Muscle of leg (tissue), 11 donors: ENCODE data around the gene ADAD1. TPM values are rescaled to one million over a fixed set of nuclear protein-coding genes. Genes with fewer than 3 reads are reported as not detected.
A peak's percentile ranks its signal among the peaks of the same experiment; 100 is the strongest.
"Not testable (repeated sequence)": the region's sequence is repeated elsewhere in the genome, so short reads cannot be mapped to it uniquely, and the experiment has no call there.

Experiments
- DNase-seq: peaks from one replicate; pipeline ENCODE4 v3.0.0; 2013
- H3K27ac ChIP-seq: one replicate; pipeline ENCODE4 v1.5.1; 2013; ENCODE audit warnings: mild to moderate bottlenecking, low read length, control low read depth
- H3K27me3 ChIP-seq: one replicate; pipeline ENCODE4 v1.6.1; 2013; ENCODE audit warnings: low read length; ENCODE audit not compliant: control insufficient read depth, insufficient read depth
- H3K36me3 ChIP-seq: one replicate; pipeline ENCODE4 v1.6.1; 2013; ENCODE audit warnings: low read length; ENCODE audit not compliant: control insufficient read depth, insufficient read depth
- H3K4me1 ChIP-seq: one replicate; pipeline ENCODE4 v1.6.1; 2013; ENCODE audit warnings: low read length; ENCODE audit not compliant: control insufficient read depth, insufficient read depth
- H3K4me3 ChIP-seq: one replicate; pipeline ENCODE4 v1.5.1; 2013; ENCODE audit warnings: low read length, control low read depth
- H3K9me3 ChIP-seq: replicated peaks from 2 replicates; pipeline ENCODE4 v1.6.1; 2013; ENCODE audit warnings: low read depth, low read length; ENCODE audit not compliant: control insufficient read depth
- WGBS: methylation state at CpG from one replicate; pipeline ENCODE4 v1.1.5; 2013; ENCODE audit warnings: missing lambda C conversion rate; ENCODE audit not compliant: insufficient coverage; 5-methylcytosine and 5-hydroxymethylcytosine counted together
- polyA plus RNA-seq, 8 donors: library from polyadenylated mRNA; unstranded; fragments of 120-200 nt; gene quantifications; one replicate each; pipeline versions ENCODE4 v1.2.1 to v1.2.3, GENCODE V29; 2013; ENCODE audit warnings: inconsistent platforms in 1 of 8, low replicate concordance in 1 of 8; ENCODE audit not compliant: insufficient read length in 8 of 8, insufficient read depth in 1 of 8
- total RNA-seq: library from RNA; stranded (reverse); fragments of 120-200 nt; gene quantifications from one replicate; pipeline ENCODE4 v1.2.4, GENCODE V29; 2013

ADAD1 gene
- total and polyA plus RNA-seq, 9 donors = not detected

DNA sequence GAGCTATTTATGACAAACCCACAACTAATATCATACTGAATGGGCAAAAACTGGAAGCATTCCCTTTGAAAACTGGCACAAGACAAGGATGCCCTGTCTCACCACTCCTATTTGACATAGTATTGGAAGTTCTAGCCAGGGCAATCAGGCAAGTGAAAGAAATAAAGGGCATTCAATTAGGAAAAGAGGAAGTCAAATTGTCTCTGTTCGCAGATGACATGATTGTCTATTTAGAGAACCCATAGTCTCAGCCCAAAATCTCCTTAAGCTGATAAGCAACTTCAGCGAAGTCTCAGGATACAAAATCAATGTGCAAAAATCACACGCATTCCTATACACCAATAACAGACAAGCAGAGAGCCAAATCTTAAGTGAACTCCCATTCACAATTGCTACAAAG lies 10.0 kb upstream of the ADAD1 start:
- no CpG with 5 or more reads among the region's 3 CpGs for WGBS
- not testable (repeated sequence) for H3K4me3 ChIP-seq, H3K9me3 ChIP-seq

DNA sequence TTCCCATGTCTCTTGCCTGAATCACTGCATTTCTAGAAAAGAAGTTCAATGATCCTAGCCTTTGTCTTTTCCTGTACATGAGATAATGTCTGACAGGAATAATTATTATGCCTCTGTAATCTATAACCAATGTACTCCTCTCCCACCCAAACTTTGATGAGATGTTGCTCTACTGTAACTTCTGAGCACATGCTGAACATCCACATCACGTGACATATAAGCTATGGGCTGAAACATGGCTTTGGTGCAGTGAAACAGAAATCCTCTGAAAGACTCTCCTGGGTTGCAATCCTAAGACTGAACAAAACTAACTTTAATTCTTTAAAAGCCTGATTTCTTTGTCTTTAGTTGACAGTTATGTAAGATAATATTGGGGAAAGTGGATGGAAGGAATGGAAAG lies 1.5 kb upstream of the ADAD1 start:
- Histone ChIP-seq H3K4me1 (no peaks in the 10 kb centered on the region), H3K27me3 (no peaks in the 10 kb centered on the region), H3K36me3 (no peaks in the 10 kb centered on the region), H3K27ac (no peak overlapping the region), H3K9me3 (no peaks in the 10 kb centered on the region), H3K4me3 (no peak overlapping the region)
- no CpG with 5 or more reads among the region's 1 CpG for WGBS
- DNase-seq = no peak

More for the DNA sequence above, 10.0 kb upstream of the ADAD1 start:
- H3K4me1 ChIP-seq, H3K27ac ChIP-seq, H3K36me3 ChIP-seq, H3K27me3 ChIP-seq, DNase-seq: not testable (repeated sequence)

DNA sequence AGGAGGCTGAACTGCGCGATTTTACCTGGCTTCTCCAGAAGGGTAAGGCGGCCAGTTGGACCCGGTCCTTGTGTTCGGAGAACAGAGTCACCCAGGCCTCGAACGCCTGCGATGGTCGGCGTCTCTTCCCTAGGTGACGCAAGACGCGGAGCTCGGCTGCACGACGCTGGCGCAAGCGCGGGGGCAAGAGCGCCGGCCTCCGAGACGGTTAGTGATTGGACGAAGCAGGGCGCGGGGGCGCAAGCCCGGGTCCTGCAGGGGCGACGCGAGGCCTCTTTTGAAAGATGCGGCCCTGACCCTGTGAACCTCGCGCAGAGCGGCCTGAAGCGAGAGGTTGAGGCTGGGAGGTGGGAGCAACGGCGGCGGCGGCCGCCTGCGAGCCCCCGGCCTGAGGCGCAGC lies 428 bp downstream of the ADAD1 start:
- 94% methylated on average over 38 of the region's 44 CpGs for WGBS
- DNase-seq = no peak
- no peaks in the 10 kb centered on the region for H3K9me3 ChIP-seq
- no peaks in the 10 kb centered on the region for H3K36me3 ChIP-seq
- H3K27ac ChIP-seq = no peak overlapping the region
- H3K4me3 ChIP-seq = no peak overlapping the region
- H3K27me3 ChIP-seq = no peaks in the 10 kb centered on the region
- H3K4me1 ChIP-seq = no peaks in the 10 kb centered on the region

DNA sequence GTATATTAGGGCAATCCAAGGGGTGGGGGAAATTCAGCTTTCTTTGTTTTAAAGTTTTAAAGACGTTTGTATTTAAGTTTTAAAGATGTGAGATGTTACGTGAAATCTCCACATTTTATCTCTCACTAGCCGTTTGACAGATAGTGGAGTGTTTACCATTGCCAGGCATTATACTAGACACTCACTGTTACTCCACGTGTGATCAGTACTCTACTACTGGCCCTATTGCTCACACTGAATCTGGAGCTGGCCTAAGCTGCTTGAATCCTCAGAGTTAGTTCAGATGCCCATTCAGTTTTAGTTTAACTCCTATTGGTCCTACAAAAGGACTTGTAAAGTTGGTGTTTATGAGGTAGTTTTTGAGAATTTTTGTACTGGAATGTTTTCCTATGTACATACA lies 4.5 kb downstream of the ADAD1 start:
- Histone ChIP-seq H3K27me3 (no peaks in the 10 kb centered on the region), H3K36me3 (no peaks in the 10 kb centered on the region), H3K4me3 (no peak overlapping the region), H3K4me1 (no peaks in the 10 kb centered on the region), H3K9me3 (no peaks in the 10 kb centered on the region), H3K27ac (no peak overlapping the region)
- no peak for DNase-seq
- WGBS = 20% methylated on average over 1 of the region's 4 CpGs

DNA sequence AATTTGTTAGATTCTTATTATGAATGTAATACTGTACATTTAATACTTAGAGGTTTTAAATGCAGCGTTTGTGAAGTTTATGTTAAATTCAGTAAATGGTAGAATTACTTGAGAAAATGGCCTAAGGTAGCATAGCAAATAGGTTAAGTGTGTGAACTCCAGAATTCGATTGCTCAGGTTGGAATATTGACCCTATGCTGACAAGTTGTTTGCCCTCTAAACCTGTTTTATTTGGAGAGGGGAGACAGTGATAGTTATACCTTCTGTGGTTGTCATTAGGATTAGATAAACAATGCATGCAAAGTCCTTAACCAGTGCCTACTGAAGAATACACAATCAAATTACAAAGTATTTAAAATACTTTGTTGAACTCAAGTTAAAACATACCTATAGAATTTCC lies 5.4 kb downstream of the ADAD1 start:
- H3K27ac ChIP-seq = no peak overlapping the region
- H3K36me3 ChIP-seq = no peaks in the 10 kb centered on the region
- H3K4me1 ChIP-seq = no peaks in the 10 kb centered on the region
- no peaks in the 10 kb centered on the region for H3K9me3 ChIP-seq
- no peaks in the 10 kb centered on the region for H3K27me3 ChIP-seq
- DNase-seq = no peak
- H3K4me3 ChIP-seq = no peak overlapping the region
- 33% methylated on average over 1 of the region's 2 CpGs for WGBS

DNA sequence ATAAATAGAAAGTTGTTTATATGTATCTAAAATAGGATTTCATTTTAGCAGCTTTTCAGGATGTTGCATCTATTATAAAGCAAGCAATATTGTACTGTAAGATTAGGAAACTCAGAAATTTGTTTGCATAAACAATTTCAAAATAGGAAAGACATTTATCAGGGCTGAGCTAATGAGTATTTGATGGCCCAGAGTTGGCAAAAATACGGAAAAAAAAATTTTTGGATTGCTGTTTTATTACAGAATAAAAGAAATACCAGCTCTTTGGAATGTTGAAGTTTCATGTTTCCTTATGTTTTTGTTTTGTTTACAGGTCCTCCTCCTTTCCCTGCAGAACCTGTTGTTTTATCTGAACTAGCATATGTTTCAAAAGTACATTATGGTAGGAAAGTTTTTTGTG lies 14.5 kb downstream of the ADAD1 start:
- WGBS = no CpG with 5 or more reads among the region's 1 CpG

DNA sequence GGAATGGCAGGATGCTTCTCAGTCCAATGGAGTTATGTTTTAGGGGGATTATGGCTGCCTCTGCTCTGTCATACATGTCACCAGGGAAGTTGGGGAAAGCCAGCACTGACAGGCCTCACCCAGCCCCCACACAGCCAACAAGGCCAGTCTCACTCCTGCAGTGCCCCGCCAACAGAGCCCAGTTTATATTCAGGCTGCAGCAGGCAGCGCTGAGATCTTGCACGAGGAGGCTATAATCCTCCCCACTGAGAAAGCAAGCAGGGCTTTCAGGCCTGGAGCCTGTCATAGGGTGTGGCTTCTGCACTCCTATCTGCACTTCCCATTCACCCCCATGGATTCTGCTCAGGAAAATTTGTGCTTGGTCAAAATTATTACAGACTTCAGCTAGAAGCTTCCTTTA lies 25.1 kb downstream of the ADAD1 start:
- Histone ChIP-seq H3K4me3 (no peak overlapping the region), H3K4me1 (no peaks in the 10 kb centered on the region), H3K36me3 (no peaks in the 10 kb centered on the region), H3K27me3 (no peaks in the 10 kb centered on the region), H3K27ac (no peak overlapping the region), H3K9me3 (no peaks in the 10 kb centered on the region)
- 58% methylated on average over 3 of the region's 3 CpGs for WGBS
- no peak for DNase-seq

More for the DNA sequence above, 14.5 kb downstream of the ADAD1 start:
- no peaks in the 10 kb centered on the region for H3K36me3 ChIP-seq
- no peak overlapping the region for H3K27ac ChIP-seq
- no peak for DNase-seq
- H3K4me3 ChIP-seq = no peak overlapping the region
- no peaks in the 10 kb centered on the region for H3K4me1 ChIP-seq
- H3K27me3 ChIP-seq = no peaks in the 10 kb centered on the region
- H3K9me3 ChIP-seq = no peaks in the 10 kb centered on the region

DNA sequence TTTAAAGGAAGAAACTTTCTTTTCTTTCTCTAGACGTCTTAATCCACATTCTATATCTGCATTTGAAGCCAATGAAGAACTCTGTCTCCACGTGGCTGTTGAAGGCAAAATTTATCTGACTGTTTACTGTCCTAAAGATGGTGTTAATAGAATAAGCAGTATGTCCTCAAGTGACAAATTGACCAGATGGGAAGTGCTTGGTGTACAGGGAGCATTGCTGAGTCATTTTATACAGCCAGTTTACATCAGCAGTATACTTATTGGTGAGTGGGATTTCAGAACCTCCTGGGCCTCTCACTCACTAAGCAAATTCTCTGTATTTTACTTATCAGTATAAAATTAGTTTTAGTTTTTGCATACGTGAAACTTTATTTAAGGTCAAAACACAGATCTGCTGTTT lies 33.7 kb downstream of the ADAD1 start:
- Histone ChIP-seq H3K9me3 (no peaks in the 10 kb centered on the region), H3K27ac (no peak overlapping the region), H3K36me3 (no peaks in the 10 kb centered on the region), H3K4me3 (no peak overlapping the region), H3K4me1 (no peaks in the 10 kb centered on the region), H3K27me3 (no peaks in the 10 kb centered on the region)
- DNase-seq = no peak
- WGBS = 50% methylated on average over 1 of the region's 3 CpGs

DNA sequence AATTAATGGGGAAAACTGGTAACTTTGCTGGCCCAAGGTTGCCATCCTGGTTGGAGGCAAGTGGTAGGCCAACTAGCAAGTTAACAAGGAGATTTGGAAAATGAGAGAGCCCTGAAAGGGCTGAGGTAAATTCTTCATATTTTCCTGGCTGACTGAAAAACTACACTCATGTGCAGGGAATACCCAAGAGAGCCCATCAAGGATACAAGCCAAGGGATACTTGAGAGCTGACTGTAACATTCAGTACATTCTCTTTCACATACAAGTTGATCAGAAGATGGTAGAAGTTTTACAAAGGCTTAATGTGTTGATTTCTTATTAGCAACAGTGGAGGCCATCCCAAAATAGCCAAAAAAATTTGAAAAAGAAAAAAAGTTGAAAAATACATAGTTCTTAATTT lies 44.4 kb downstream of the ADAD1 start:
- no peaks in the 10 kb centered on the region for H3K9me3 ChIP-seq

DNA sequence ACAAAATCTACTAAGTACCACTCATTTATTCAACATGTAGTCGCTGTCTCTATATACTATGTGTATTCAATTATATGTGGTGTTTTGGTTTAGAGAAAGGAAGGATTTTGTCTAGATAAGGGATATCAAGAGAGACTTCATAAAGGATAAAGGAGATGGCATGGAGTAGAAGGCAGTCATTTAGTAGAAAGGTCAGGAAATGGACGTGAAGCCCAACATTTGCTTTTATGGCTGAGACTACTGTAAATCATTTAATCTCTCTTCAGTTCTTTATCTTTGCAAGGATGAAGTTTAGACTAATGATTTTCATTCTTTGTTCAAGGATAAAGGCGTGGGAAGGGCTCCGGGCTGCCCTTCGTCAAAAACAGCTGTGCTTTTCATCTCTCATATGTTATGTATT lies 52.5 kb downstream of the ADAD1 start:
- WGBS = no CpG with 5 or more reads among the region's 5 CpGs
- Histone ChIP-seq H3K27me3 (no peaks in the 10 kb centered on the region), H3K36me3 (no peaks in the 10 kb centered on the region), H3K4me1 (no peaks in the 10 kb centered on the region), H3K27ac (no peak overlapping the region), H3K4me3 (no peak overlapping the region), H3K9me3 (no peaks in the 10 kb centered on the region)
- DNase-seq = no peak

More for the DNA sequence above, 44.4 kb downstream of the ADAD1 start:
- Histone ChIP-seq H3K36me3 (no peaks in the 10 kb centered on the region), H3K27me3 (no peaks in the 10 kb centered on the region), H3K4me1 (no peaks in the 10 kb centered on the region), H3K27ac (no peak overlapping the region), H3K4me3 (no peak overlapping the region)
- DNase-seq = peak; percentile 23

DNA sequence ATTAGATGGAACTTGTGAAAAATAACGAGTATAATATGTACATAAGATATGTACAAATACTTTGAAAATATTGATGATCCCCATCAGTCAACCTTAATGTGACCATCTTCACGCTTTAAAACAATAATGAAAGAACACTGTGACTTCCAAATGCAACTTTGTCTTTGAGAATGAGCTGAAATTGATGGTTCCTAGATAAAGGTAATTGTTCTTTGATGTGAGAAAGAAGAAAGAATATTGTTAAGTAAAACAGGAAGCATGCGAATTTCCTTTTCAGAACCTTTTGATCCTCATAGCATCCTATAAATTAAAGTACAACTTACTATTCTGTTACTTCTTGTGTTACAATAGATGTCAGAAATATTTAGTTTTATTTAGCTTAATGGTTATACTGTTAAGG lies 55.5 kb downstream of the ADAD1 start:
- no peaks in the 10 kb centered on the region for H3K4me1 ChIP-seq
- H3K4me3 ChIP-seq = no peak overlapping the region
- no peaks in the 10 kb centered on the region for H3K9me3 ChIP-seq
- WGBS = no CpG with 5 or more reads among the region's 3 CpGs
- no peak overlapping the region for H3K27ac ChIP-seq
- no peaks in the 10 kb centered on the region for H3K36me3 ChIP-seq
- DNase-seq = no peak
- no peaks in the 10 kb centered on the region for H3K27me3 ChIP-seq
